T-helper 17 cell (primary cell): ENCODE data around the gene GPR146. TPM values are rescaled to one million over a fixed set of nuclear protein-coding genes. Genes with fewer than 3 reads are reported as not detected.
A peak's percentile ranks its signal among the peaks of the same experiment; 100 is the strongest.

Experiments used
- ATAC-seq: fragments of 150-1000 bp; cut with Tn5 transposase; 2 replicates; pipeline ENCODE4 v1.10.0; 2021; ENCODE audit warnings: mild to moderate bottlenecking, moderate library complexity
- DNase-seq, 3 donors: peaks; one replicate each; pipeline versions ENCODE4 v3.0.0 to v3.0.0-alpha.2; 2020 to 2021
- H3K9me3 ChIP-seq: one replicate; pipeline ENCODE4 v1.7.0; 2013; ENCODE audit warnings: low read length, mild to moderate bottlenecking; ENCODE audit not compliant: control insufficient read depth, poor library complexity, severe bottlenecking
- H3K27ac Mint-ChIP-seq: one replicate; pipeline ENCODE4 v1.8.0; 2022; ENCODE audit warnings: mild to moderate bottlenecking, moderate library complexity, mixed read lengths
- H3K27me3 Mint-ChIP-seq: one replicate; pipeline ENCODE4 v1.8.0; 2022; ENCODE audit warnings: mixed read lengths
- H3K36me3 Mint-ChIP-seq: one replicate; pipeline ENCODE4 v1.8.0; 2022; ENCODE audit warnings: low read depth, mixed read lengths
- H3K4me1 Mint-ChIP-seq: one replicate; pipeline ENCODE4 v1.8.0; 2022; ENCODE audit warnings: mild to moderate bottlenecking, mixed read lengths
- H3K4me3 Mint-ChIP-seq: one replicate; pipeline ENCODE4 v1.8.0; 2022; ENCODE audit warnings: mild to moderate bottlenecking, moderate library complexity, mixed read lengths
- total RNA-seq, 4 donors: library from RNA in 2 of 4; stranded (reverse) in 2 of 4; gene quantifications; one replicate each; pipeline ENCODE4 v1.2.3 and lab custom pipeline; 2022 to 2026

GPR146 gene
- total RNA-seq, 2 donors from 2014 or later: 17.9 to 22.2 TPM

DNA sequence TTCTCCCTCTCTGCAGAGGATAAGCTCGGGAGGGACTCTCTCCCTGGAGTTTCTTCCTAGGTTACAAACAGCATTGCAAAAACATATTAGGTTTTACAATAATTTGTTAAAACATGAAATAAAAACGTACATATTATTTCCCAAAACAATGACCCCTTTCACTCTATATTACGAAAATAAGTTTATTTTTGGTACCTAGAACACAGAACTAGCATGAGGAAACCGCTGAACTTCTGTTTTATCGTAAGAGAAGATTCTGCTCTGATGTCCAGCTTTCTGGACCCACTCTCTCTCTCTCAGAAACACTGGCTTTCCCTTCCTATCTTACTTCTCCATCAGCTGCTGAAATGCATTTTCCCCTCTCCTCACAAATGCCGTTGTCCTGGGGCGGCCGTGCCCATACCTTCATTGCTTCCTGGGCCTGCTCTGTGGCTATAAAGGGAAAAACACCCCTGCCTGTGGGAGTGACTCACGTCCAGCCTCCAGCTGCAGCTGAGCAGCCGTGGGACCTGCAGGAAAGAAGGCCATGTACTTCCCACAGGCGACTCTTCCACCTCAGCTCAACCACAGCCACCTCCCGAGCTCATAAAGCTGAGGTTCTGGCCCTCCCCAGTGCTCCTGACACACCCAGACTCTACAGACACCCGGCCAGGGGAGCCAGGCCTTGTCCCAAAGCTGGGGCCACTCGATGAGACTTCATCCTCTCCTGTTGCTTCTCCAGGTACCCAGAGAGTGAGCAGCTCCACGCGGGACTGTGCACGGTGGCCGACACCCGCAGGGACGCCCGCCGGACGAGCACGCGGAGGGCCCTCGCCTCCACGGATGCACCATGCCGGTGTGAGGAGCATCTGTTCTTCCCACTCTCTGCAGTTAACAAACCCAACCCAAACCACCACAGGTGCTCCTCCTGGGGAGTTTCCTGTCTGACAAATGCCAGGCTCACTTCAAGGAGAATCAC, 46.6 kb downstream of the GPR146 start:
- DNase-seq: no peak
- peaks cover 4% of the 10 kb centered on the region for H3K36me3 Mint-ChIP-seq
- H3K4me3 Mint-ChIP-seq: no peak overlapping the region
- no peak for ATAC-seq
- no peaks in the 10 kb centered on the region for H3K27me3 Mint-ChIP-seq
- H3K27ac Mint-ChIP-seq: peak overlapping the region; percentile 21
- peaks cover 18% of the 10 kb centered on the region for H3K4me1 Mint-ChIP-seq
- H3K9me3 ChIP-seq: no peaks in the 10 kb centered on the region

DNA sequence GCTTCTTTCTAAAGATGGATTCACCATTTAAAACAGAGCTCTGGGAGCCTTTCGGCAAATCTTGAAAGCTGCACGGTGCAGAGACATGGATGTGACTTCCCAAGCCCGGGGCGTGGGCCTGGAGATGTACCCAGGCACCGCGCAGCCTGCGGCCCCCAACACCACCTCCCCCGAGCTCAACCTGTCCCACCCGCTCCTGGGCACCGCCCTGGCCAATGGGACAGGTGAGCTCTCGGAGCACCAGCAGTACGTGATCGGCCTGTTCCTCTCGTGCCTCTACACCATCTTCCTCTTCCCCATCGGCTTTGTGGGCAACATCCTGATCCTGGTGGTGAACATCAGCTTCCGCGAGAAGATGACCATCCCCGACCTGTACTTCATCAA, 47.3 kb downstream of the GPR146 start:
- H3K4me3 Mint-ChIP-seq: no peak overlapping the region
- ATAC-seq (no peak), DNase-seq (no peak)
- H3K36me3 Mint-ChIP-seq: peaks cover 4% of the 10 kb centered on the region
- H3K4me1 Mint-ChIP-seq: peaks cover 16% of the 10 kb centered on the region
- no peaks in the 10 kb centered on the region for H3K27me3 Mint-ChIP-seq
- peak overlapping the region; percentile 21 for H3K27ac Mint-ChIP-seq
- H3K9me3 ChIP-seq: no peaks in the 10 kb centered on the region

DNA sequence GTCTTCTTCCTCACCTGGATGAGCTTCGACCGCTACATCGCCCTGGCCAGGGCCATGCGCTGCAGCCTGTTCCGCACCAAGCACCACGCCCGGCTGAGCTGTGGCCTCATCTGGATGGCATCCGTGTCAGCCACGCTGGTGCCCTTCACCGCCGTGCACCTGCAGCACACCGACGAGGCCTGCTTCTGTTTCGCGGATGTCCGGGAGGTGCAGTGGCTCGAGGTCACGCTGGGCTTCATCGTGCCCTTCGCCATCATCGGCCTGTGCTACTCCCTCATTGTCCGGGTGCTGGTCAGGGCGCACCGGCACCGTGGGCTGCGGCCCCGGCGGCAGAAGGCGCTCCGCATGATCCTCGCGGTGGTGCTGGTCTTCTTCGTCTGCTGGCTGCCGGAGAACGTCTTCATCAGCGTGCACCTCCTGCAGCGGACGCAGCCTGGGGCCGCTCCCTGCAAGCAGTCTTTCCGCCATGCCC, 47.9 kb downstream of the GPR146 start:
- Mint-ChIP-seq H3K27me3 (no peaks in the 10 kb centered on the region), H3K4me3 (no peak overlapping the region), H3K36me3 (peaks cover 4% of the 10 kb centered on the region), H3K27ac (no peak overlapping the region), H3K4me1 (peaks cover 11% of the 10 kb centered on the region)
- no peaks in the 10 kb centered on the region for H3K9me3 ChIP-seq
- DNase-seq: no peak
- no peak for ATAC-seq

GRCh38 chr7:1092806-1093501, 48.6 kb downstream of the GPR146 start:
- DNase-seq (no peak), ATAC-seq (no peak)
- peaks cover 10% of the 10 kb centered on the region for H3K4me1 Mint-ChIP-seq
- no peaks in the 10 kb centered on the region for H3K27me3 Mint-ChIP-seq
- H3K36me3 Mint-ChIP-seq: peaks cover 7% of the 10 kb centered on the region
- H3K4me3 Mint-ChIP-seq: no peak overlapping the region
- H3K27ac Mint-ChIP-seq: no peak overlapping the region
- H3K9me3 ChIP-seq: no peaks in the 10 kb centered on the region

DNA sequence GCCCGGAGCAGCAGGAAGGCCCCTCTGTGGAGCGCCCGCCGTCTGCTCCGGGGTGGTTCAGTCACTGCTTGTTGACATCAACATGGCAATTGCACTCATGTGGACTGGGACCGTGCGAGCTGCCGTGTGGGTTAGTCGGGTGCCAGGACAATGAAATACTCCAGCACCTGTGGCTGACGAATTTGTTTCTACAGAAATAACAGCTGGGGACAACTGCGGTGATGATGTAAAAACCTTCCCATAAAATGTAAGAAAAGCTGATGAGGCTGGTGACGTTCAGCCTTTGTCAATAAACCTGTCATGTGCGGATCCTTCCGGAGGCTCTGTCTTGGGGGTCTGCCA, 49.1 kb downstream of the GPR146 start:
- ATAC-seq (no peak), DNase-seq (no peak)
- Mint-ChIP-seq H3K4me3 (no peak overlapping the region), H3K27me3 (no peaks in the 10 kb centered on the region), H3K36me3 (peaks cover 7% of the 10 kb centered on the region), H3K4me1 (peaks cover 10% of the 10 kb centered on the region), H3K27ac (no peak overlapping the region)
- H3K9me3 ChIP-seq: no peaks in the 10 kb centered on the region

- no peak for DNase-seq
- no peak overlapping the region for H3K4me3 Mint-ChIP-seq
- H3K9me3 ChIP-seq: no peaks in the 10 kb centered on the region
- H3K27ac Mint-ChIP-seq: no peak overlapping the region
- no peak for ATAC-seq
- no peaks in the 10 kb centered on the region for H3K27me3 Mint-ChIP-seq
- H3K4me1 Mint-ChIP-seq: peaks cover 6% of the 10 kb centered on the region
- peaks cover 7% of the 10 kb centered on the region for H3K36me3 Mint-ChIP-seq
Measured at GRCh38 chr7:1093916-1094508, 49.7 kb downstream of the GPR146 start.

DNA sequence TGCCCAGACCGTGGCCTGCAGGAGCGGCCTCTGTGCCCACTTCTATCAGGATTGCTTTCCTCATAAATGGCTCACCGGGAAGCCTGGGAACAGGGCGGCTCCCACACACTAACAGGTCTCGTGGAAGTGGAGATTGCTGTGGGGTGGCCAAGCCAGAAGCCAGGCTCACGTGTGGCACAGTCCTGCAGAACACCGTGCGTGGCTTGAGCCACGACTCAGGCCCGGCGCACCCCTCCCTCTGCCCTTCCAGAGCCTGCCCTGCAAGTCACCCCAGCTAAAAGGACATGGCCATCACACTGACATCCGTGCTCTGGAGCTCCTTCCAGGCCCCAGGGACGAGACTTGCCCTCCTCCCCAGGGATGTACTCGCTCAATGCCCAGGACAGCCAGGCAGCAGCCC, 50.5 kb downstream of the GPR146 start:
- Mint-ChIP-seq H3K4me1 (peaks cover 6% of the 10 kb centered on the region), H3K27me3 (no peaks in the 10 kb centered on the region), H3K4me3 (no peak overlapping the region), H3K36me3 (peaks cover 7% of the 10 kb centered on the region), H3K27ac (no peak overlapping the region)
- ATAC-seq (no peak), DNase-seq (no peak)
- H3K9me3 ChIP-seq: no peaks in the 10 kb centered on the region

DNA sequence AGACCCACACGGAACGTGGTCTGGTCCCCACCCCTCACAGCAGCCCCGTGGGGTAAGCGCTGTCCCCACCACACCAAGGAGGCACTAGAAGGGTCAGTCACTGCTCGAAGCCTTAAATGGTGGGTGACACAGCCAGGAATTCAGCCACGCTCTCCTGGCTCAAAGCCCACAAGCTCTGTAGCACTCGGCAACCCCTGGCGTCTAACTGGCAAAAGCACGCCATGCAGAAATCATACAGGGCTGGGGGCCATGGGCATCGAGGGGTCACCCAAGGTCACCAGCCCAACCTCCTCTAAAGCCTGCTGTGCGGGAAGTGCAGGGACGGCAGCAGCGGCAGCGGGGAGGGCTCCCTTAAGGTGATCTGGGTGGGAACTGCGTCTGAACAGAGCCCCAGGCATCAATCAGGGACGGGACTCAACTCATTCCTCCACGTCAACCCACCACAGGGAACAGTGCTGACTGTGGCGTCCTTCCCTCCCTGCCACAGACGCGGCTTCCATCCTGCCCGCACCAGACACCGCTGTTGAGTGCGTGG, 51.3 kb downstream of the GPR146 start:
- Mint-ChIP-seq H3K27ac (no peak overlapping the region), H3K27me3 (no peaks in the 10 kb centered on the region), H3K36me3 (peaks cover 7% of the 10 kb centered on the region), H3K4me3 (no peak overlapping the region), H3K4me1 (peaks cover 6% of the 10 kb centered on the region)
- no peaks in the 10 kb centered on the region for H3K9me3 ChIP-seq
- no peak for ATAC-seq
- no peak for DNase-seq

GRCh38 chr7:1096156-1097119, 52.1 kb downstream of the GPR146 start:
- no peak overlapping the region for H3K27ac Mint-ChIP-seq
- DNase-seq: no peak
- H3K4me3 Mint-ChIP-seq: no peak overlapping the region
- H3K4me1 Mint-ChIP-seq: peaks cover 6% of the 10 kb centered on the region
- ATAC-seq: no peak
- peaks cover 7% of the 10 kb centered on the region for H3K36me3 Mint-ChIP-seq
- H3K27me3 Mint-ChIP-seq: no peaks in the 10 kb centered on the region
- H3K9me3 ChIP-seq: no peaks in the 10 kb centered on the region

DNA sequence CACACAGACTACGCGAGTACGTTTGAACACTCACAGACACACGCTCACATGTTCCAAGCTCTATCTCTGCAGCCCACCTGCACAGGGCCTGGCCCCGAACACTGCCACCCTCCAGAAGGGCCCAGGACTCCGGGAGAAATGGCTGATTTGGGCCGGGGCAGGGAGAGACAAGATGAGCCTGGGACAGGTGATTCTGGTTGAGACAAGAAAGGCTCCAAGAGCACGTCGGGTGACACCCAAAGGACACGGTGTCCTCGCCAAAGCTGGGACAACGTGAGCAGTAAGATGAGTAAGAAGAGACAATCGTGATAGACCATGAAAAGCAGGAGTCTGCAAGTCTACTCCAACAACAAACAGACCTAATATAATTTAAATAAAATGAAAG, 52.8 kb downstream of the GPR146 start:
- no peak for ATAC-seq

GRCh38 chr7:1098243-1099153, 54.2 kb downstream of the GPR146 start:
- no peaks in the 10 kb centered on the region for H3K27me3 Mint-ChIP-seq
- H3K36me3 Mint-ChIP-seq: peaks cover 3% of the 10 kb centered on the region
- no peak for DNase-seq
- no peak overlapping the region for H3K4me3 Mint-ChIP-seq
- no peak for ATAC-seq
- H3K4me1 Mint-ChIP-seq: peaks cover 9% of the 10 kb centered on the region
- H3K9me3 ChIP-seq: no peaks in the 10 kb centered on the region
- H3K27ac Mint-ChIP-seq: no peak overlapping the region

More for the DNA sequence above, 52.8 kb downstream of the GPR146 start:
- Mint-ChIP-seq H3K4me1 (peaks cover 6% of the 10 kb centered on the region), H3K27ac (no peak overlapping the region), H3K27me3 (no peaks in the 10 kb centered on the region), H3K4me3 (no peak overlapping the region), H3K36me3 (peaks cover 5% of the 10 kb centered on the region)
- H3K9me3 ChIP-seq: no peaks in the 10 kb centered on the region
- DNase-seq: no peak

DNA sequence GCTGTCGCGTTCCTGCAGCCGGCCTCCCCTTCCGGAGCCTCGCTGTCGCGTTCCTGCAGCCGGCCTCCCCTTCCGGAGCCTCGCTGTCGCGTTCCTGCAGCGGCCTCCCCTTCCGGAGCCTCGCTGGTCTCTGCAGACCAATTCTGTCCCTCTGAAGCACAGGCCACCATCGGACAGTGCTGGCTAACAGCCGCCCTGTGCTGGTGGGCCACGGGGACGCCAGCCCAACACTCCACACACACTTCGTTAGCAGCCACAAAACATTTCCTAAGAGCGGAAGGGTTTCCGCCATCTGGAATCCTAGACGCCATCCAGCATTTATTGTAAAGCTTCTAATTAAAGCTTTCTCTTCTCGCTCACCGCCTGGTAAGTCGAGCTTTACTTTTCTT, 54.8 kb downstream of the GPR146 start:
- DNase-seq (no peak), ATAC-seq (no peak)
- H3K27me3 Mint-ChIP-seq: no peaks in the 10 kb centered on the region
- H3K9me3 ChIP-seq: no peaks in the 10 kb centered on the region
- peaks cover 3% of the 10 kb centered on the region for H3K36me3 Mint-ChIP-seq
- peaks cover 11% of the 10 kb centered on the region for H3K4me1 Mint-ChIP-seq
- no peak overlapping the region for H3K4me3 Mint-ChIP-seq
- no peak overlapping the region for H3K27ac Mint-ChIP-seq
